CD4-positive, alpha-beta T cell treated with Interleukin-15 for 4 hours (primary cell): Measurements from ENCODE around the gene DDX56.

ENCODE experiments used
- DNase-seq: peaks from one replicate; pipeline ENCODE4 v3.0.0-alpha.2; 2020; ENCODE audit warnings: low spot score

The DDX56 gene

GRCh38 chr7:44595934-44596635 is 22.4 kb upstream of the DDX56 start:
- DNase-seq, result no peak

- no peak for DNase-seq
Observed at GRCh38 chr7:44590910-44591309, 17.2 kb upstream of the DDX56 start.

GRCh38 chr7:44587843-44588711 is 14.4 kb upstream of the DDX56 start:
- peak; percentile 78 for DNase-seq

- no peak for DNase-seq
Observed at GRCh38 chr7:44583146-44583865, 9.6 kb upstream of the DDX56 start.

- peak; percentile 100 for DNase-seq
Observed at GRCh38 chr7:44581879-44582603, 8.3 kb upstream of the DDX56 start, which contains the start of gene TMED4. TMED4 (minus strand) TSS chr7:44582231; CDS start chr7:44582206, 25 bp downstream.

GRCh38 chr7:44580945-44581878 is 7.5 kb upstream of the DDX56 start:
- peak; percentile 44 for DNase-seq

GRCh38 chr7:44576228-44576627 is 2.5 kb upstream of the DDX56 start:
- no peak for DNase-seq

GRCh38 chr7:44575054-44575453 is 1.3 kb upstream of the DDX56 start:
- DNase-seq, result no peak

GRCh38 chr7:44574287-44574872 is 672 bp upstream of the DDX56 start:
- DNase-seq, result no peak

- DNase-seq, result no peak
Observed at GRCh38 chr7:44572771-44573170, 937 bp downstream of the DDX56 start.

- DNase-seq, result no peak
Observed at GRCh38 chr7:44569959-44570358, 3.7 kb downstream of the DDX56 start.

- DNase-seq, result no peak
Observed at GRCh38 chr7:44568771-44569560, 4.7 kb downstream of the DDX56 start.

GRCh38 chr7:44567884-44568283 is 5.8 kb downstream of the DDX56 start:
- DNase-seq, result no peak

GRCh38 chr7:44566680-44567079 is 7.0 kb downstream of the DDX56 start:
- DNase-seq, result no peak

GRCh38 chr7:44565795-44566559 is 7.7 kb downstream of the DDX56 start:
- DNase-seq, result no peak

- peak; percentile 60 for DNase-seq
Observed at GRCh38 chr7:44565097-44565794, 8.5 kb downstream of the DDX56 start.

GRCh38 chr7:44564606-44565005 is 9.1 kb downstream of the DDX56 start:
- DNase-seq, result no peak

GRCh38 chr7:44563171-44563679 is 10.5 kb downstream of the DDX56 start:
- no peak for DNase-seq
